GM12878 (cell line): ENCODE measurements around the gene ISM1. TPM values are rescaled to one million over a fixed set of nuclear protein-coding genes. Genes with fewer than 3 reads are reported as not detected.

Experiments
- ATAC-seq: fragments of 200-7000 bp; cut with Tn5 transposase; 3 replicates; pipeline ENCODE4 v1.9.1; 2020; ENCODE audit warnings: mild to moderate bottlenecking, moderate library complexity
- BruUV-seq: library from RNA; stranded (reverse); fragments of 400-500 nt; replicated peaks from 2 replicates; lab custom pipeline; 2021; lab: Mats Ljungman, UMichigan
- CTCF ChIA-PET: fragments of 300-600 bp; sonication (Branson Sonifier 250); formaldehyde crosslinking; extraction: SDS; loops from one replicate; lab custom pipeline; 2021; ENCODE audit warnings: inconsistent platforms; lab: Yijun Ruan, JAX
- POLR2A ChIA-PET: fragments of 350-600 bp; formaldehyde crosslinking; extraction: SDS; loops from one replicate; lab custom pipeline; 2021; ENCODE audit warnings: inconsistent platforms; lab: Charles Lee
- RAD21 ChIA-PET: fragments of 300-600 bp; sonication (Branson Sonifier 250); formaldehyde crosslinking; loops from one replicate; lab custom pipeline; 2023; ENCODE audit warnings: antibody characterized with exemption; ENCODE audit not compliant: unreplicated experiment; lab: Charles Lee
- SMC1A ChIA-PET: fragments of 300-600 bp; sonication (Branson Sonifier 250); formaldehyde crosslinking; loops from one replicate; lab custom pipeline; 2023; ENCODE audit not compliant: unreplicated experiment, uncharacterized antibody; lab: Charles Lee
- DNase-seq: peaks from one replicate; pipeline ENCODE4 v3.0.0-alpha.2; 2011; ENCODE audit warnings: low read depth, low spot score
- FAIRE-seq: peaks from 3 replicates; lab custom pipeline; 2011; peaks lifted over from hg19 to GRCh38; lab: Jason Lieb, UNC
- H2AFZ ChIP-seq: 2 replicates; pipeline ENCODE4 v1.6.0; 2011; ENCODE audit warnings: low read depth, low read length, control low read depth; ENCODE audit not compliant: control insufficient read depth
- H3K27ac ChIP-seq: 2 replicates; pipeline ENCODE4 v1.5.1; 2011; ENCODE audit warnings: control low read depth; ENCODE audit not compliant: control insufficient read depth, insufficient read depth
- H3K27me3 ChIP-seq, 2 experiments: replicated peaks in 1 of 2; 2 replicates each; pipeline versions ENCODE4 v1.6.0 to v1.6.1; 2011; ENCODE audit warnings: low read length in 1 of 2; ENCODE audit not compliant: control insufficient read depth in 2 of 2, insufficient read depth in 2 of 2
- H3K36me3 ChIP-seq, 2 experiments: 2 replicates each; pipeline ENCODE4 v1.5.1; 2011; ENCODE audit warnings: low read length in 1 of 2; ENCODE audit not compliant: control insufficient read depth in 2 of 2, insufficient read depth in 2 of 2
- H3K4me1 ChIP-seq: 2 replicates; pipeline ENCODE4 v1.6.1; 2011; ENCODE audit warnings: mild to moderate bottlenecking, low read length, moderate library complexity, mixed read lengths; ENCODE audit not compliant: control insufficient read depth, insufficient read depth
- H3K4me2 ChIP-seq: 2 replicates; pipeline ENCODE4 v1.6.0; 2011; ENCODE audit warnings: control low read depth; ENCODE audit not compliant: control insufficient read depth, insufficient read depth
- H3K4me3 ChIP-seq: fragments of 200-600 bp; sonication (generic); 2 replicates; pipeline ENCODE4 v1.5.1; 2016
- H3K79me2 ChIP-seq: 2 replicates; pipeline ENCODE4 v1.6.0; 2011; ENCODE audit warnings: low read length; ENCODE audit not compliant: control insufficient read depth, insufficient read depth
- H3K9ac ChIP-seq: 2 replicates; pipeline ENCODE4 v1.8.0; 2011; ENCODE audit warnings: low read length, control low read depth, mixed read lengths; ENCODE audit not compliant: control insufficient read depth, insufficient read depth
- H3K9me3 ChIP-seq: replicated peaks from 3 replicates; pipeline ENCODE4 v1.5.1; 2011; ENCODE audit warnings: mild to moderate bottlenecking, low read length; ENCODE audit not compliant: control insufficient read depth, insufficient read depth
- H4K20me1 ChIP-seq: 2 replicates; pipeline ENCODE4 v1.6.0; 2011; ENCODE audit not compliant: control insufficient read depth, insufficient read depth
- ATF7 ChIP-seq: fragments of 450-650 bp; IDR thresholded peaks from 2 replicates; pipeline ENCODE4 v1.6.1; 2016; ENCODE audit warnings: low read depth, mild to moderate bottlenecking
- CBFB ChIP-seq: IDR thresholded peaks from 2 replicates; pipeline ENCODE4 v1.6.1; 2016; ENCODE audit warnings: antibody characterized with exemption, low read depth
- E2F4 ChIP-seq: IDR thresholded peaks from 2 replicates; pipeline ENCODE4 v1.6.1; 2012; ENCODE audit warnings: low read depth, low read length, improper control_type of control experiment
- IKZF1 ChIP-seq: fragments of 450-650 bp; conservative IDR thresholded peaks from 2 replicates; pipeline ENCODE4 v1.6.1; 2017; ENCODE audit warnings: antibody characterized with exemption, mild to moderate bottlenecking
- IKZF2 ChIP-seq, 2 experiments: fragments of 450-650 bp; IDR thresholded peaks; 2 replicates each; pipeline ENCODE4 v1.6.1; 2017; ENCODE audit warnings: mild to moderate bottlenecking in 2 of 2, moderate library complexity in 2 of 2
- KAT2A ChIP-seq: conservative IDR thresholded peaks from 2 replicates; pipeline ENCODE4 v1.6.1; 2011; ENCODE audit warnings: low read depth, low read length; ENCODE audit not compliant: control insufficient read depth
- MTA2 ChIP-seq: fragments of 450-650 bp; IDR thresholded peaks from 2 replicates; pipeline ENCODE4 v1.6.1; 2016; ENCODE audit warnings: low read depth, mild to moderate bottlenecking, moderate library complexity
- NR2C2 ChIP-seq: IDR thresholded peaks from 2 replicates; pipeline ENCODE4 v1.6.1; 2011; ENCODE audit warnings: borderline replicate concordance, low read depth; ENCODE audit not compliant: control insufficient read depth, insufficient read length
- PML ChIP-seq: IDR thresholded peaks from 2 replicates; pipeline ENCODE4 v1.6.1; 2012; ENCODE audit warnings: low read length, inconsistent platforms
- RAD51 ChIP-seq: fragments of 450-650 bp; IDR thresholded peaks from 2 replicates; pipeline ENCODE4 v1.6.1; 2016; ENCODE audit warnings: moderate library complexity, mild to moderate bottlenecking, inconsistent platforms
- SKIL ChIP-seq: fragments of 450-650 bp; IDR thresholded peaks from 2 replicates; pipeline ENCODE4 v1.6.1; 2017; ENCODE audit warnings: mild to moderate bottlenecking, low read depth, inconsistent platforms; ENCODE audit not compliant: poor library complexity, severe bottlenecking
- ZNF687 ChIP-seq: fragments of 450-650 bp; IDR thresholded peaks from 2 replicates; pipeline ENCODE4 v1.6.1; 2017; ENCODE audit warnings: mild to moderate bottlenecking, moderate library complexity
- WGBS: methylation state at CpG from one replicate; pipeline ENCODE4 v1.1.6; 2016; ENCODE audit warnings: low lambda C conversion rate; ENCODE audit not compliant: insufficient replicate concordance, insufficient coverage; ENCODE audit errors: missing lambda C conversion rate; 5-methylcytosine and 5-hydroxymethylcytosine counted together
- in situ Hi-C: fragments of 300-500 bp; cut with MboI; formaldehyde crosslinking; loops from 9 replicates; pipeline ENCODE4 v1.14.3; 2018; ENCODE audit warnings: mixed read lengths
- intact Hi-C: fragments of 100-400 bp; cut with micrococcal nuclease; formaldehyde crosslinking; loops from one replicate; pipeline ENCODE4 v1.14.2; 2022; ENCODE audit not compliant: unreplicated experiment
- polyA plus RNA-seq, 11 experiments: library from polyadenylated mRNA; depleted of rRNA in 4 of 11; unstranded in 6 of 11; stranded (reverse) in 5 of 11; fragments of >200 nt; fragmentation: Nextera tagmentation in 4 of 11; fragmentation: Illumina TruSeq in 1 of 11; extraction: Ambion mirVana in 4 of 11; extraction: Trizol in 1 of 11; gene quantifications; 1 replicate in 1 of 11; 2 replicates in 10 of 11; pipeline versions ENCODE4 v1.2.1 to v1.2.3, GENCODE V29; 2011 to 2016; ENCODE audit warnings: inconsistent platforms in 2 of 11, missing spikeins in 2 of 11, low read depth in 1 of 11
- total RNA-seq, 4 experiments: library from RNA; depleted of rRNA in 3 of 4; stranded (reverse); fragments of >200 nt in 3 of 4; fragmentation: Illumina TruSeq in 1 of 4; extraction: Trizol in 1 of 4; gene quantifications; 2 replicates each; pipeline versions ENCODE4 v1.2.1 to v1.2.3, GENCODE V29; 2013 to 2021

The ISM1 gene
- total and polyA plus RNA-seq, 10 of the 15 experiments (the other 5 are each of a cell fraction or from before 2014, with no cell fraction given) = 0.01 to 0.03 TPM; not detected in 8

GRCh38 chr20:13338999-13339411 lies 117.9 kb downstream of the ISM1 start:
- TF ChIP-seq RAD51 (peak; percentile 59; the same call in 1 of the 2 replicates), SKIL (no peak), E2F4 (no peak), PML (no peak), NR2C2 (no peak), ZNF687 (peak; percentile 68; the same call in 1 of the 2 replicates), KAT2A (no peak), IKZF2 (IDR thresholded peaks at IDR 0.05) (peak in 1 of 2 experiments; percentile 34; a peak in 2 of 4 replicates), MTA2 (0 out of 2 replicates have a peak, but pooled peaks have one; percentile 21), ATF7 (peak; percentile 23; the same call in 1 of the 2 replicates), CBFB (no peak), IKZF1 (peak; percentile 14; the same call in 1 of the 2 replicates)
- TF ChIP-seq, all 136 proteins: peak for 6
- intact Hi-C loops = no loop called here
- Histone ChIP-seq H3K9ac (no peak overlapping the region), H2AFZ (no peak overlapping the region), H4K20me1 (no peaks in the 10 kb centered on the region), H3K4me1 (no peaks in the 10 kb centered on the region; the same call in 1 of the 2 replicates), H3K27ac (no peak overlapping the region), H3K4me2 (no peak overlapping the region), H3K4me3 (no peak overlapping the region), H3K79me2 (no peaks in the 10 kb centered on the region), H3K36me3 (no peaks in the 10 kb centered on the region), H3K9me3 (no peaks in the 10 kb centered on the region), H3K27me3 (no peaks in the 10 kb centered on the region)
- no peak; the same call in 2 of the 3 replicates for ATAC-seq
- in situ Hi-C loops = no loop called here
- RAD21 ChIA-PET = interaction anchor here (0.9 to 5.7 kb wide), 7 partner anchors 9 to 207 kb away, joined by 3 to 54 read pairs (median 6); no protein-coding TSS in a partner anchor
- SMC1A ChIA-PET = interaction anchor here (0.8 to 14.3 kb wide), 11 partner anchors 9 to 217 kb away, joined by 3 to 165 read pairs (median 4); no protein-coding TSS in a partner anchor
- FAIRE-seq = no peak
- CTCF ChIA-PET = interaction anchor here (0.9 to 2.5 kb wide), 6 partner anchors 10 to 433 kb away, joined by 3 to 11 read pairs (median 8); no protein-coding TSS in a partner anchor
- POLR2A ChIA-PET = interaction anchor here (0.9 to 1.8 kb wide), 3 partner anchors 11 to 45 kb away, joined by 3 to 6 read pairs (median 3); no protein-coding TSS in a partner anchor
- no TSS peak for BruUV-seq
- 7% methylated on average over 3 of the region's 3 CpGs for WGBS
- DNase-seq = no peak
